ENCODE measurements around the gene KRTAP10-5.
"Not testable (repeated sequence)": the region's sequence is repeated elsewhere in the genome, so short reads cannot be mapped to it uniquely, and the experiment has no call there.

KRTAP10-5 gene

GRCh38 chr21:44566403-44566802 lies 14.0 kb downstream of the KRTAP10-5 start:
- DNase-seq (ENCODE audit: insufficient read length, low spot score) (no peak), FAIRE-seq (no peak)
- no peak for TF ChIP-seq CTCF (IDR thresholded peaks at IDR 0.05; ENCODE audit: insufficient read depth, missing control alignments)

DNA sequence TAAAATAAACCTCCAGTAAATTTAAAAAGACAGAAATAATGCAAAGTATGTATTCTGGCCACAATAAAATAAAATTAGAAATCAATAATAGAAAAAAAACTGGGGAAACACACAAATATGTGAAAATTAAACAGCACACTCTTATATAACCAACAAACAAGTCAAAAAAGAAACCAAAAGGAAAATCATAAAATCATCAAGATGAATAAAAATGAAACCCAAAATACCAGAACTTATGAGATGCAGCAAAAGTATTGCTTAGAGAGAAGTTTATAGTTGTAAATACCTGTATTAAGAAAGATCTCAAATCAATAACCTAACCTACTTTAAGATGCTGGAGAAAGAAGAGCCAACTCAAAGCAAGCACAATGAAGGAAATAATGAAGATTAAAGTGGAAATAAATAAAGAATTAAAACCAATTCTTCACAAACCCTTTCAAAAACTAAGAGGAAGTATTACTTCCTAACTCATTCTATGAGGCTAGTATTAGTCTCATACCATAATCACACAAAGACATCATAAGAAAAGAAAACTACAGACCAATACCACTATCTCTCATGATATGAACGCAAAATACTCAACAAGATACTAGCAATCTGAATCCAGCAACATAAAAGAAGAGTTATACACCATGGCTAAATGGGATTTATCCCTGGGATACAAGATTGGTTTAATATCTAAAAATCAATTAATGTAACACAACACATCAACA lies 15.4 kb downstream of the KRTAP10-5 start:
- DNase-seq (ENCODE audit: insufficient read length, low spot score), result no peak
- FAIRE-seq, result no peak
- TF ChIP-seq CTCF (IDR thresholded peaks at IDR 0.05; ENCODE audit: insufficient read depth, missing control alignments), result no peak

DNA sequence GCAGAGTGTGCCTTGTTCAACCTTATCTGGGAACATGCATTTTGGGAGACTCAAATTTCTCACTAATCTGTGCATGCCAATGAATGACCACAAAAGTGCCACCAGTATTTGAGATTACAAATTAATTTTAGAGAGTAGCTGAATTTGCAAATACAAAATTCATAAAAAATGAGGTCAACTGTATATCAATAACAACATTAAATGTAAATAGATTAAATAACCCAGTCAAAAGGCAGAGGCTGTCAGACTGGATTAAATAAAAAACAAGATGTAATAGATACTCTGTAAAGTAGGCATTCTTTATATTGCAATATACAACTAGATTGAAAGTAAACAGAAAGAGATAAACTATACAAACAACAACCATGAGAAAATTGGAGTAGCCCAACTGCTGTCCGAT lies 16.3 kb downstream of the KRTAP10-5 start:
- TF ChIP-seq CTCF (IDR thresholded peaks at IDR 0.05; ENCODE audit: insufficient read depth, missing control alignments), result no peak
- no peak for DNase-seq (ENCODE audit: insufficient read length, low spot score)
- no peak for FAIRE-seq

GRCh38 chr21:44558695-44559094 lies 21.7 kb downstream of the KRTAP10-5 start, which contains the start of gene KRTAP10-3:
TSS of gene KRTAP10-3 (minus strand) at chr21:44558795. CDS start at chr21:44558715, 80 bp downstream.
- no peak for FAIRE-seq
- DNase-seq (ENCODE audit: insufficient read length, low spot score), result no peak
- no peak for TF ChIP-seq CTCF (IDR thresholded peaks at IDR 0.05; ENCODE audit: insufficient read depth, missing control alignments)

GRCh38 chr21:44558329-44558675 lies 22.1 kb downstream of the KRTAP10-5 start:
- not testable (repeated sequence) for DNase-seq (ENCODE audit: insufficient read length, low spot score); FAIRE-seq

- no peak for TF ChIP-seq CTCF (IDR thresholded peaks at IDR 0.05; ENCODE audit: insufficient read depth, missing control alignments)
- DNase-seq (ENCODE audit: insufficient read length, low spot score) (no peak), FAIRE-seq (no peak)
Measured at GRCh38 chr21:44557491-44558328, 22.7 kb downstream of the KRTAP10-5 start.

GRCh38 chr21:44556879-44557278 lies 23.5 kb downstream of the KRTAP10-5 start:
- no peak for DNase-seq (ENCODE audit: insufficient read length, low spot score)
- no peak for TF ChIP-seq CTCF (IDR thresholded peaks at IDR 0.05; ENCODE audit: insufficient read depth, missing control alignments)
- no peak for FAIRE-seq

Measured in D721Med (cell line).